ENCODE results near the gene ETF1. TPM values are rescaled to one million over a fixed set of nuclear protein-coding genes. Genes with fewer than 3 reads are reported as not detected.

Gene ETF1
- total RNA-seq, 1 experiment from 2014 or later: 57.3 TPM

DNA sequence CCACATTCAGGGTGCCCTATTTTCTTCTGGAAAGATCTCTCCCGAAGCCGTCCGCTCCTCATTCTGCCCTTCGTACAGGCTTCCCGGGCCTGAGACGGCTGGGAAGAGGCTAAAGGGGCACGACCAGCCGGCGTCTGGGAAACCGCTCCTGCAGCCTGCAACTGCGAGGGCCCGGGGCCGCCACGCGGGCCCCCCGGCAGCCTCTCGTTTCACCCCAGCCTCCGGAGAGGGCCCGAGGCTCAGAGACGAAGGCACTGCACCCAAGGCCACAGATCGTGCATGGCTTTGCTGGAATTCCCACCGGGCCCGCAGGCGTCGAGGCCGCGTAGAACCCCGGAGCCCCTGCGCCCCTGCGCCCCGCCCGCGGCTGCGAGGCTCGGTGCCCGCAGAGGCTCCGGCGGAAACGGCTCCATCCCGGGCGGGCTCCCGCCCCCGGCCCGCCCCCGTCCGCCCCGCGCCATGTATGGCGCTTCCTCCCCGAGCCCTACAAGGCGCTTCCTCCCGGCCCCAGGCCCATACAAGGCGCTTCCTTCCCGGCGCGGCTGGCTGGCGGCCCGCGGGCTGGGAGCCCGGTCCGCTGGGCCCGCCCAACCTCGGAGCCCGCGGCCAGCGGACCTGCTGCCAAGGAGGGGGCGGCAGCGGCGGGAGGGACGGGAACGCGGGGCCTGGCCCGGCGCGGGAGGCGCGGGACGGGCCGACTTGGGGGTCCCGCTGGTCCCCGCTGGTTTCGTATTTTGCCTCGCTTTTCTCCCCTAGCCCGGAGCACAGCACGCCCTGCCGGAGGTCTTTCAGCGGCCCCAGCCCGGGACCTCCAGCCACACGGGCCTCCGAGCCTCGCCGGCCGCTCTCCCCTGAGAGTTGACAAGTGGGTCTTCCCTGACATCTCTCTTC, 51.1 kb downstream of the ETF1 start:
- Histone ChIP-seq H3K9me3 (ENCODE audit: low read length) (no peaks in the 10 kb centered on the region), H3K9me2 (replicated peaks; ENCODE audit: low read length) (no peaks in the 10 kb centered on the region), H3K4me3 (ENCODE audit: low read length) (peak overlapping the region; percentile 63), H3K27me3 (ENCODE audit: low read length) (peaks cover 23% of the 10 kb centered on the region), H3K36me3 (ENCODE audit: low read depth, low read length) (no peaks in the 10 kb centered on the region), H3F3A (ENCODE audit: low read length, unreplicated experiment) (no peaks in the 10 kb centered on the region), H4K20me1 (ENCODE audit: low read length) (no peaks in the 10 kb centered on the region), H3K9ac (ENCODE audit: low read length) (no peak overlapping the region), H3K4me1 (ENCODE audit: insufficient read depth, low read length) (0 out of 2 replicates have a peak, but pooled peaks cover 6% of the 10 kb centered on the region), H3K79me2 (ENCODE audit: low read length) (no peaks in the 10 kb centered on the region), H3K27ac (ENCODE audit: low read length) (no peak overlapping the region), H2AFZ (ENCODE audit: low read length) (peak overlapping the region; percentile 86), H3K4me2 (ENCODE audit: low read length) (peak overlapping the region; percentile 93)
- peak; percentile 81 for DNase-seq
- TF ChIP-seq EZH2phosphoT487 (IDR thresholded peaks at IDR 0.05; ENCODE audit: borderline replicate concordance, low read length): no peak
- TF ChIP-seq EZH2 (IDR thresholded peaks at IDR 0.05; ENCODE audit: low read length, unreplicated experiment): no peak
- TF ChIP-seq, protein P1, sequence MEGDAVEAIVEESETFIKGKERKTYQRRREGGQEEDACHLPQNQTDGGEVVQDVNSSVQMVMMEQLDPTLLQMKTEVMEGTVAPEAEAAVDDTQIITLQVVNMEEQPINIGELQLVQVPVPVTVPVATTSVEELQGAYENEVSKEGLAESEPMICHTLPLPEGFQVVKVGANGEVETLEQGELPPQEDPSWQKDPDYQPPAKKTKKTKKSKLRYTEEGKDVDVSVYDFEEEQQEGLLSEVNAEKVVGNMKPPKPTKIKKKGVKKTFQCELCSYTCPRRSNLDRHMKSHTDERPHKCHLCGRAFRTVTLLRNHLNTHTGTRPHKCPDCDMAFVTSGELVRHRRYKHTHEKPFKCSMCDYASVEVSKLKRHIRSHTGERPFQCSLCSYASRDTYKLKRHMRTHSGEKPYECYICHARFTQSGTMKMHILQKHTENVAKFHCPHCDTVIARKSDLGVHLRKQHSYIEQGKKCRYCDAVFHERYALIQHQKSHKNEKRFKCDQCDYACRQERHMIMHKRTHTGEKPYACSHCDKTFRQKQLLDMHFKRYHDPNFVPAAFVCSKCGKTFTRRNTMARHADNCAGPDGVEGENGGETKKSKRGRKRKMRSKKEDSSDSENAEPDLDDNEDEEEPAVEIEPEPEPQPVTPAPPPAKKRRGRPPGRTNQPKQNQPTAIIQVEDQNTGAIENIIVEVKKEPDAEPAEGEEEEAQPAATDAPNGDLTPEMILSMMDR (conservative IDR thresholded peaks at IDR 0.05; ENCODE audit: low read depth, low read length): no peak
- ATAC-seq: peak; percentile 99
- BruUV-seq (replicated peaks): no TSS peak
- intact Hi-C loops (cut with micrococcal nuclease): loop anchor here (1.0 kb wide), 1 partner anchor 27 kb away; the partner anchor contains the start of gene EGR1
- ChIA-PET CTCF (no interaction called here), POLR2A (ENCODE audit: unreplicated experiment) (no interaction called here)

- Histone ChIP-seq H4K20me1 (ENCODE audit: low read length) (no peaks in the 10 kb centered on the region), H3K9me2 (replicated peaks; ENCODE audit: low read length) (no peaks in the 10 kb centered on the region), H3K4me3 (ENCODE audit: low read length) (peak overlapping the region; percentile 63), H3K79me2 (ENCODE audit: low read length) (no peaks in the 10 kb centered on the region), H3K4me2 (ENCODE audit: low read length) (peak overlapping the region; percentile 93), H3F3A (ENCODE audit: low read length, unreplicated experiment) (no peaks in the 10 kb centered on the region), H3K27ac (ENCODE audit: low read length) (no peak overlapping the region), H3K36me3 (ENCODE audit: low read depth, low read length) (no peaks in the 10 kb centered on the region), H3K9ac (ENCODE audit: low read length) (no peak overlapping the region), H2AFZ (ENCODE audit: low read length) (peak overlapping the region; percentile 86), H3K4me1 (ENCODE audit: insufficient read depth, low read length) (0 out of 2 replicates have a peak, but pooled peaks cover 6% of the 10 kb centered on the region), H3K27me3 (ENCODE audit: low read length) (peaks cover 23% of the 10 kb centered on the region), H3K9me3 (ENCODE audit: low read length) (no peaks in the 10 kb centered on the region)
- DNase-seq (no peak), ATAC-seq (no peak; the same call in 1 of the 2 replicates)
- BruUV-seq (replicated peaks): no TSS peak
- ChIA-PET CTCF (no interaction called here), POLR2A (ENCODE audit: unreplicated experiment) (interaction anchor here (0.5 kb wide), 1 partner anchor 26 kb away, joined by 5 read pairs; no protein-coding TSS in a partner anchor)
- TF ChIP-seq EZH2phosphoT487 (IDR thresholded peaks at IDR 0.05; ENCODE audit: borderline replicate concordance, low read length) (no peak), EZH2 (IDR thresholded peaks at IDR 0.05; ENCODE audit: low read length, unreplicated experiment) (no peak)
- TF ChIP-seq, protein P1 (conservative IDR thresholded peaks at IDR 0.05; ENCODE audit: low read depth, low read length): no peak
- intact Hi-C loops (cut with micrococcal nuclease): no loop called here
Observed at GRCh38 chr5:138491284-138491648, 51.8 kb downstream of the ETF1 start.

Measured in PC-3 (cell line).